ENCODE results near the gene HTR2C.
"Not testable (repeated sequence)": the region's sequence is repeated elsewhere in the genome, so short reads cannot be mapped to it uniquely, and the experiment has no call there.

Gene HTR2C

DNA sequence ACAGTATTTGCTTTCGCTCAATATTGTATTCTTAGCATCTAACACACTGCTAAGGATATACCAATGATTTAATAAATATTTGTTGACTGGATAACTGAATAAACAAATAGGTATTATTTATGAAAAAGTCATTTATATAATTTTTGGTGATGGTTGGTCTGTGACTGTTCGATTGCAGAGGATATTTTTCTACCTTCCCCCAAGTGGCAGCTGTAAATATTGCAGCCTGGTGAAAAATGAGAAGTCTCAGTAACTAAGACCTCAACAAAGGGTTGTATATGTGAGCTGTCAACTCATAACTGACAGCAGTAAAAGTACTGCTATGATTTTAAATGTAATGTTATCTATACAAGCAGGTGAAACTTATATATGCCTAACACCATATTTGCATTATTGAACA, 36.0 kb downstream of the HTR2C start:
- ChIA-PET CTCF (no interaction called here), POLR2A (no interaction called here)
- TF ChIP-seq, protein P1, sequence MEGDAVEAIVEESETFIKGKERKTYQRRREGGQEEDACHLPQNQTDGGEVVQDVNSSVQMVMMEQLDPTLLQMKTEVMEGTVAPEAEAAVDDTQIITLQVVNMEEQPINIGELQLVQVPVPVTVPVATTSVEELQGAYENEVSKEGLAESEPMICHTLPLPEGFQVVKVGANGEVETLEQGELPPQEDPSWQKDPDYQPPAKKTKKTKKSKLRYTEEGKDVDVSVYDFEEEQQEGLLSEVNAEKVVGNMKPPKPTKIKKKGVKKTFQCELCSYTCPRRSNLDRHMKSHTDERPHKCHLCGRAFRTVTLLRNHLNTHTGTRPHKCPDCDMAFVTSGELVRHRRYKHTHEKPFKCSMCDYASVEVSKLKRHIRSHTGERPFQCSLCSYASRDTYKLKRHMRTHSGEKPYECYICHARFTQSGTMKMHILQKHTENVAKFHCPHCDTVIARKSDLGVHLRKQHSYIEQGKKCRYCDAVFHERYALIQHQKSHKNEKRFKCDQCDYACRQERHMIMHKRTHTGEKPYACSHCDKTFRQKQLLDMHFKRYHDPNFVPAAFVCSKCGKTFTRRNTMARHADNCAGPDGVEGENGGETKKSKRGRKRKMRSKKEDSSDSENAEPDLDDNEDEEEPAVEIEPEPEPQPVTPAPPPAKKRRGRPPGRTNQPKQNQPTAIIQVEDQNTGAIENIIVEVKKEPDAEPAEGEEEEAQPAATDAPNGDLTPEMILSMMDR (IDR thresholded peaks at IDR 0.05; ENCODE audit: control extremely low read depth, extremely low read depth, low read depth, missing control alignments): no peak
- DNase-seq (ENCODE audit: extremely low spot score): peak; percentile 6

DNA sequence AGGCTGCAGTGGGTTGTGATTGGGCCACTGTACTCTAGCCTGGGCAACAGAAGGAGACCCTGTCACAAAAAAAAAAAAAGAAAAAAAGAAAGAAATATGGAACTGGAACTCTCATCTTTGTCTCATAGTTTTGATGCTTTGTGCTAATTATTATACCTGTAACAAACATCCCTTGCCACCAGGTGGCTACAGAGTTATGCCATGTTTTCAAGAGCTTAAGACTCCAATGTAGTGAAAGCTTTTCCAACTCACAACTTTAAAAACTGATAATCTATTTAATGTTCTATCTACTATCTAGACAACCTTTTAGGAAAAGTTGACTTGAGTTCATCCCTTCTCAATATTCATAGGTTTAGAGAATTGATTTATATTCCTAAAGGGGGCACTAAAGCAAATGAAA, 42.4 kb downstream of the HTR2C start:
- ChIA-PET CTCF (interaction anchor here (2.7 kb wide), 1 partner anchor 15 kb away, joined by 9 read pairs; no protein-coding TSS in a partner anchor), POLR2A (no interaction called here)
- no peak for DNase-seq (ENCODE audit: extremely low spot score)
- TF ChIP-seq, protein P1 (IDR thresholded peaks at IDR 0.05; ENCODE audit: control extremely low read depth, extremely low read depth, low read depth, missing control alignments): no peak

DNA sequence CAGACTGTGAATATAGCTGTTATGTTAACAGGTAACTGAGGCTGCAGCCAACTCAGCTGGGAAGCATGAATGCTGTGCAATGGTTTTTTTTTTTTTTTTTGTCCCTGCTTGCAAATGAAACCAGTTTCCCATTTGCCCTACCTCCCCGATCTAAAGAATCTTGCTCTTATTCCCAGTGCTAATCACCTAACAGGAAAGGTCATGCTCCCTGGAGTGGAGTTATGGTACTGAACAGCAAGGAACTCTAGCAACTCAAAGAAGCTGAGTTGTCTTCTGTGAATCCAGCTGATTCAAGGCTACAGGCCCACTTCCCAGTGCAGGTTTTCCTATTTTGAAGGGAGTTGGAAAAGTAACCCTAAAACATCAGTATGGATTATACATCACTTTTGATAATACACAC, 52.1 kb downstream of the HTR2C start:
- TF ChIP-seq, protein P1 (IDR thresholded peaks at IDR 0.05; ENCODE audit: control extremely low read depth, extremely low read depth, low read depth, missing control alignments): no peak
- CTCF ChIA-PET: interaction anchor here (1.3 to 1.9 kb wide), 2 partner anchors 10 to 14 kb away, joined by 3 to 5 read pairs; no protein-coding TSS in a partner anchor
- POLR2A ChIA-PET: no interaction called here
- DNase-seq (ENCODE audit: extremely low spot score): no peak

DNA sequence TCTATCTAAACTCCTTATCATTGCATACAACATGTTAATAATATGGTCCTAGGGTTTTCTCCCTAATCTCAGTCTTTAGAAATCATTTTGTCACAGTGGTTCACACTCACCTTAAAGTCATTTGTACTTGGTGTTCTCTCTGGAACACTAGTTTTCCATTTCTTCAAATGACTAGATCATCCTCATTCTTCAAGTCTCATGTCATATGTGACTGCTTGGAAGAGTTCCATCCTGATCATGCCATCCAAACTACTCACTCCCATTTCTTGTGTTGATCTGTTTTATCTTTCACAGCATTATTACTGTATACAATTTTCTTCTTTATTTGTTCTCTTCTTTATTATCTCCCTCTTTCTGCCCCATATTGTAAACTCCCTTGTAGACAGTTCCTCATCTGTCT, 66.5 kb downstream of the HTR2C start:
- TF ChIP-seq, protein P1 (IDR thresholded peaks at IDR 0.05; ENCODE audit: control extremely low read depth, extremely low read depth, low read depth, missing control alignments): no peak
- CTCF ChIA-PET: no interaction called here

DNA sequence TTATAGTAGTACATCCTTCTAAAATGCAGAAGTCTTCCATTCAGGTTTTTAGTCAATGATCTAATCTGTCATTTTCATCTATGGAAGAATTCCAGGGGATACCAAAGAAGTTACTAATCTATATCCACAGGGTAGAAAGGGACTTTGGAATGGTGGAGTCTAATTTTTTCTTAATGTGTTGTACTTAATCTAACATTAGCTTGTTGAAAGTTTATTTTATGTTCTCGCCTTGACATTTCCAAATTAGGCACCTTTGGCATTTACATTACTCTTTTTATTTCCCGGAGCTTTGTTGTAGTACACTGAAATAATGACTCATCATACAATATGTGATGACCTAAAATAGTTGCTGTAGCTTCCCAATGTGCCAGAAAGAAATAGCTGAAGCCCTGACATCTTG, 91.5 kb downstream of the HTR2C start:
- DNase-seq (ENCODE audit: extremely low spot score): no peak
- ChIA-PET CTCF (interaction anchor here (1.6 kb wide), 1 partner anchor 64 kb away, joined by 3 read pairs; no protein-coding TSS in a partner anchor), POLR2A (no interaction called here)
- TF ChIP-seq, protein P1 (IDR thresholded peaks at IDR 0.05; ENCODE audit: control extremely low read depth, extremely low read depth, low read depth, missing control alignments): no peak

More for the DNA sequence above, 66.5 kb downstream of the HTR2C start:
- POLR2A ChIA-PET: no interaction called here
- no peak for DNase-seq (ENCODE audit: extremely low spot score)

DNA sequence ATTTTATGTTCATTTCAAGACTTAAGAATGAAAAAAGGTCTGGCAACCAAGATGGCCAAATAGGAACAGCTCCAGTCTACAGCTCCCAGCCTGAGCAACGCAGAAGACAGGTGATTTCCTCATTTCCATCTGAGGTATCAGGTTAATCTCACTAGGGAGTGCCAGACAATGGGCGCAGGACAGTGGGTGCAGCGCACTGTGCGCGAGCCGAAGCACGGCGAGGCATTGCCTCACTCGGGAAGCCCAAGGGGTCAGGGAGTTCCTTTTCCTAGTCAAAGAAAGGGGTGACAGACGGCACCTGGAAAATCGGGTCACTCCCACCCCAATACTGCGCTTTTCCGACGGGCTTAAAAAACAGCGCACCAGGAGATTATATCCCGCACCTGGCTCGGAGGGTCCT, 116.6 kb downstream of the HTR2C start:
- CTCF ChIA-PET; POLR2A ChIA-PET; DNase-seq (ENCODE audit: extremely low spot score): not testable (repeated sequence)

DNA sequence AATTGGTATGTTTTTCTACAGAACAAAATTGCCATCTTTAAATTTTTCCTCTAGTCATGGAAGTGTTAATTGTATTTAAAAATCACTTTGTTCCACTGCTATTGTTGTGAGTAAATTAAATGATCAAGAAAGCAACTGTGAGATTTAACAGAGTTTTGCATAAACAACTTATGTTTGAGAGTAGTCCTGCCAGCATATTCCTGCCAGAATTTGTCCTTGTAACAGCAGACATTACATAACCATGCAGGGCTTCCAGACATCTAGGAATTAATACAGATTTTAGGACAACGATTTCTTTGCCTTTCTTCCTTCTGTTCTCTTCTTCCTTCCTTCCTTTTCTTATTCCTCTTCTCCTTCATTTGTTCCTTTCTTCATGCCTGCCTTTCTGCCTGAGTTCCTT, 125.5 kb downstream of the HTR2C start:
- TF ChIP-seq, protein P1 (IDR thresholded peaks at IDR 0.05; ENCODE audit: control extremely low read depth, extremely low read depth, low read depth, missing control alignments): no peak
- no peak for DNase-seq (ENCODE audit: extremely low spot score)
- ChIA-PET POLR2A (no interaction called here), CTCF (no interaction called here)

Data from GM10248 (cell line).